OCI-LY3 (cell line): ENCODE measurements around the gene TMEM144.
A peak's percentile ranks its signal among the peaks of the same experiment; 100 is the strongest.

Experiments
- H2AFZ ChIP-seq: fragments of 200-600, 300-600 bp; shearing (Covaris generic); 2 replicates; pipeline ENCODE4 v1.6.0; 2014; ENCODE audit warnings: antibody characterized with exemption, low read depth, low read length
- H3K27ac ChIP-seq: fragments of 200-600, 300-600 bp; sonication (generic); 2 replicates; pipeline ENCODE4 v1.5.1; 2014; ENCODE audit warnings: mild to moderate bottlenecking, low read length, moderate library complexity, mixed read lengths
- H3K27me3 ChIP-seq: fragments of 200-600, 300-600 bp; sonication (generic); 2 replicates; pipeline ENCODE4 v1.6.1; 2014; ENCODE audit warnings: low read depth, low read length, mixed read lengths
- H3K36me3 ChIP-seq: fragments of 200-600, 300-600 bp; sonication (generic); replicated peaks from 2 replicates; pipeline ENCODE3; 2014; ENCODE audit warnings: low read depth, low read length, mixed read lengths
- H3K4me1 ChIP-seq: fragments of 300-600, 200-600 bp; sonication (generic); 2 replicates; pipeline ENCODE4 v1.6.1; 2014; ENCODE audit warnings: low read length, mixed read lengths
- H3K4me2 ChIP-seq: fragments of 200-600, 300-600 bp; sonication (generic); 2 replicates; pipeline ENCODE4 v1.6.1; 2014; ENCODE audit warnings: low read length, mixed read lengths
- H3K4me3 ChIP-seq: fragments of 300-600, 200-600 bp; sonication (generic); 2 replicates; pipeline ENCODE4 v1.5.1; 2014; ENCODE audit warnings: antibody characterized with exemption, mild to moderate bottlenecking, low read length, moderate library complexity
- H3K79me2 ChIP-seq: fragments of 300-600, 200-600 bp; shearing (Covaris generic); 2 replicates; pipeline ENCODE4 v1.6.1; 2014; ENCODE audit warnings: mild to moderate bottlenecking, low read length, mixed read lengths
- H3K9ac ChIP-seq: fragments of 300-600, 200-600 bp; shearing (Covaris generic); 2 replicates; pipeline ENCODE4 v1.6.0; 2014; ENCODE audit warnings: mild to moderate bottlenecking, low read length, moderate library complexity
- H3K9me3 ChIP-seq: fragments of 200-600, 300-600 bp; shearing (Covaris generic); 2 replicates; pipeline ENCODE4 v1.6.1; 2014; ENCODE audit warnings: low read length, mixed read lengths; ENCODE audit not compliant: insufficient read depth
- H4K20me1 ChIP-seq: fragments of 200-600, 300-600 bp; sonication (generic); 2 replicates; pipeline ENCODE4 v1.6.1; 2016; ENCODE audit warnings: low read length, mixed read lengths; ENCODE audit not compliant: insufficient read depth
- EZH2phosphoT487 ChIP-seq: fragments of 200-600 bp; shearing (Covaris generic); IDR thresholded peaks from 2 replicates; pipeline ENCODE4 v1.6.1; 2018; ENCODE audit warnings: antibody characterized with exemption, mixed run types, low read depth
- TF ChIP-seq, protein P1 (sequence below): fragments of 200-600, 300-600 bp; sonication (generic); IDR thresholded peaks from 2 replicates; pipeline ENCODE4 v1.5.1; 2014; ENCODE audit warnings: antibody characterized with exemption, low read length, low read depth

Gene TMEM144

DNA sequence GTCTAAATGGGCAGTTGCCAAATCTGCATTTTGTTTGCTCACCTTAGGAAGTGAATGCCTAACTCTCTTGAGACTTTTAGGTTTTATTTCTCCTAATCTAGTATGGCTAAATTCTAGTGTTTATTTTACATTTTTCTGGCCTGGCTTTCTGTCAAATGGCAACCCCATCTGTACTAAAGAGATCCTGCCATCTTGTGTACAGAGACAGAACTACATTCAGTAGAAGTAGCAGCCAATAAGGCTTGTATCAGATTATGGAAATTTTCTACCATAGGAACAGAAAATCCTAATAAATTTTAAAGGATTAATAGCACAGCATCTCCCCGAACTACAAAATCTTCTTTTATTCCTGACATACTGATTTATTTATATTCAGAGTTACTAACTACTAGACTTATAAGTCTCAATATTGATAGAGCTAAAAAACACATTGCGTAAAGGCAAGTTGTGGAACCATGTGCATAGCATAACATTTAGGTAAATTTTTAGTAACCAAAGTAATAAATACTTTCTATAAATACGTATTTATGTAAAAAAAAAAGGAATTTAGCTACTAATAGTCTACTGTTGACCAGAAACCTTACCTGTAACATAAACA, 45.5 kb downstream of the TMEM144 start:
- H3K36me3 ChIP-seq = no peaks in the 10 kb centered on the region
- no peak overlapping the region for H2AFZ ChIP-seq
- no peak overlapping the region for H3K9ac ChIP-seq
- TF ChIP-seq, protein P1, sequence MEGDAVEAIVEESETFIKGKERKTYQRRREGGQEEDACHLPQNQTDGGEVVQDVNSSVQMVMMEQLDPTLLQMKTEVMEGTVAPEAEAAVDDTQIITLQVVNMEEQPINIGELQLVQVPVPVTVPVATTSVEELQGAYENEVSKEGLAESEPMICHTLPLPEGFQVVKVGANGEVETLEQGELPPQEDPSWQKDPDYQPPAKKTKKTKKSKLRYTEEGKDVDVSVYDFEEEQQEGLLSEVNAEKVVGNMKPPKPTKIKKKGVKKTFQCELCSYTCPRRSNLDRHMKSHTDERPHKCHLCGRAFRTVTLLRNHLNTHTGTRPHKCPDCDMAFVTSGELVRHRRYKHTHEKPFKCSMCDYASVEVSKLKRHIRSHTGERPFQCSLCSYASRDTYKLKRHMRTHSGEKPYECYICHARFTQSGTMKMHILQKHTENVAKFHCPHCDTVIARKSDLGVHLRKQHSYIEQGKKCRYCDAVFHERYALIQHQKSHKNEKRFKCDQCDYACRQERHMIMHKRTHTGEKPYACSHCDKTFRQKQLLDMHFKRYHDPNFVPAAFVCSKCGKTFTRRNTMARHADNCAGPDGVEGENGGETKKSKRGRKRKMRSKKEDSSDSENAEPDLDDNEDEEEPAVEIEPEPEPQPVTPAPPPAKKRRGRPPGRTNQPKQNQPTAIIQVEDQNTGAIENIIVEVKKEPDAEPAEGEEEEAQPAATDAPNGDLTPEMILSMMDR = peak; percentile 94
- no peak for TF ChIP-seq EZH2phosphoT487
- H3K4me2 ChIP-seq = no peak overlapping the region
- no peaks in the 10 kb centered on the region for H4K20me1 ChIP-seq
- H3K9me3 ChIP-seq = no peaks in the 10 kb centered on the region
- no peak overlapping the region for H3K27ac ChIP-seq
- H3K27me3 ChIP-seq = peaks cover 4% of the 10 kb centered on the region; the same call in 1 of the 2 replicates
- no peak overlapping the region for H3K4me3 ChIP-seq
- peaks cover 16% of the 10 kb centered on the region for H3K4me1 ChIP-seq
- no peaks in the 10 kb centered on the region for H3K79me2 ChIP-seq

DNA sequence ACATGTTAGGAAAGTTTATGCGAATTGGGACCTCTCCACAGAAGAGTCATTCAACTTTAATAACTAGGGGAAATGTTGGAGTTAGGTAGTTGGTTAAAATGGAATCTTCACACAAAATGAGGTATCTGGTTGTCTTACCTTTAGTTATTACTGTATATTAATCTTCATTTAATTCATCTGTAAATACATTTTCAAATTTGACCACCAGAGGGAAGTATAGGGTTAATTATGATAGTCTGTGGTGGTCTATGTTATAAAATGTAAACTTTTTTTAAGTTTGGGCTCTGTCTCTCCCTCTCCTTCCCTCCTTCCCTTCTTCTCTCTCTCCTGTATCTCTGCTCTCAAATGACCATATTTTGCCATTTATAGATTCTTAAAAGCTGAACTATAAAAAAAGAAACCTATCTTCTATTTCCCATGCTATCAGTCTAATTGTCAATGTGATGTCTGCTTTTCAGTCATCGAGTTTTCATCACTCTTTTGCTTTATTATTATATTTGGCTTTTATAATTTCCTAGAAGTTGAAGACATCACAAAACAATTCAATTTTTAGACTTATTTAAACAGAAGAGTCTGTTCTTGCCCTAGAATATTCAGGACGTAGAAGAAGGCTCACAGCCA, 49.8 kb downstream of the TMEM144 start:
- Histone ChIP-seq H3K9me3 (no peaks in the 10 kb centered on the region), H3K79me2 (no peaks in the 10 kb centered on the region), H3K27ac (no peak overlapping the region), H4K20me1 (no peaks in the 10 kb centered on the region), H3K9ac (no peak overlapping the region), H2AFZ (peak overlapping the region; percentile 16; the same call in 1 of the 2 replicates), H3K4me2 (peak overlapping the region; percentile 33), H3K4me3 (peak overlapping the region; percentile 29), H3K4me1 (peaks cover 14% of the 10 kb centered on the region), H3K27me3 (no peaks in the 10 kb centered on the region), H3K36me3 (no peaks in the 10 kb centered on the region)
- TF ChIP-seq EZH2phosphoT487 = no peak
- TF ChIP-seq, protein P1 = peak; percentile 85

DNA sequence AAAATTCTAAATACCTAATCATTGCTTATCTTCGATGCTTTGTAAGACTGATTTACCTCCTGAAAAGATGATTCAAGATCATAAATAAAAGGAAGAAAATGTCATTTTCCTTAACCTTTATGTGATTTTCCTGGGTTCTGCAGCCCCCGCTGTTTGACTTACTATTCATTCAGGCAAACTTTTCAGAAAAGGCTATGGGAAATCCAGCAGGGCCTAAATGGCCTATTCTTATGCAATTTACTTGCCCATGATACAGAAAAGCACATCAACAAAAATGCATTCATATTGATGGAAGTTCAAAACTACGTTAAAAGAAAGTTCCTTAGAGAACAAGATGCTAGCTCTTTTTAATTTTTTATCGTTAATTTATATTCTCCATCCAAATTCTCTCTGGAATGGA, 51.2 kb downstream of the TMEM144 start:
- H3K79me2 ChIP-seq = no peaks in the 10 kb centered on the region
- H3K4me3 ChIP-seq = no peak overlapping the region
- no peak overlapping the region for H3K27ac ChIP-seq
- no peaks in the 10 kb centered on the region for H3K36me3 ChIP-seq
- H3K9me3 ChIP-seq = no peaks in the 10 kb centered on the region
- H2AFZ ChIP-seq = no peak overlapping the region
- H3K27me3 ChIP-seq = no peaks in the 10 kb centered on the region
- no peak overlapping the region for H3K9ac ChIP-seq
- H4K20me1 ChIP-seq = no peaks in the 10 kb centered on the region
- no peak for TF ChIP-seq EZH2phosphoT487
- TF ChIP-seq, protein P1 = no peak
- H3K4me1 ChIP-seq = peaks cover 14% of the 10 kb centered on the region
- no peak overlapping the region for H3K4me2 ChIP-seq

DNA sequence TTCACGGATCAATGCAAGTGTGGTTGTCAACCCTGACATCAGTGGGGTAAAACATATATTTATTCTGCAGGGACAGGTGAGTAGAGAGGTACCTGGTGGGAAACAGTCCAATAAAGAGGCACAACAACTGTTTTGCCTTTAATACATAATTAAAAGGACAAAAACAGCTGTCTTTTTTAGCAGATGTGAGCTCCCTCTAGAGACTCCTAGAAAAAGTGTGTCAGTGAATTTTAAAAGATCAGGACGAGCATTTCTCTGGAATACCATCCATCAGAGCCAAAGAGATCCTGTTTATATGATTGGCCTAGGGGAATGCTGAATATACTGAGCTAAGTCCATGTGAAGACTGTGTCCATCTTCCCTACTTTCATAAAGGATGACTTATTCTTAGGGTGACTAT, 58.3 kb downstream of the TMEM144 start:
- no peaks in the 10 kb centered on the region for H3K36me3 ChIP-seq

More for the DNA sequence above, 58.3 kb downstream of the TMEM144 start:
- Histone ChIP-seq H3K4me3 (no peak overlapping the region), H3K27me3 (no peaks in the 10 kb centered on the region), H4K20me1 (no peaks in the 10 kb centered on the region), H3K4me2 (no peak overlapping the region), H3K9me3 (no peaks in the 10 kb centered on the region), H3K79me2 (no peaks in the 10 kb centered on the region), H3K9ac (no peak overlapping the region), H2AFZ (no peak overlapping the region), H3K27ac (no peak overlapping the region), H3K4me1 (peaks cover 6% of the 10 kb centered on the region; the same call in 1 of the 2 replicates)
- TF ChIP-seq, protein P1 = no peak; the same call in 1 of the 2 replicates
- TF ChIP-seq EZH2phosphoT487 = no peak
